ENCODE data around the gene DNAJC5G. TPM values are rescaled to one million over a fixed set of nuclear protein-coding genes. Genes with fewer than 3 reads are reported as not detected.

The DNAJC5G gene
- total RNA-seq, 4 donors from 2014 or later: not detected

DNA sequence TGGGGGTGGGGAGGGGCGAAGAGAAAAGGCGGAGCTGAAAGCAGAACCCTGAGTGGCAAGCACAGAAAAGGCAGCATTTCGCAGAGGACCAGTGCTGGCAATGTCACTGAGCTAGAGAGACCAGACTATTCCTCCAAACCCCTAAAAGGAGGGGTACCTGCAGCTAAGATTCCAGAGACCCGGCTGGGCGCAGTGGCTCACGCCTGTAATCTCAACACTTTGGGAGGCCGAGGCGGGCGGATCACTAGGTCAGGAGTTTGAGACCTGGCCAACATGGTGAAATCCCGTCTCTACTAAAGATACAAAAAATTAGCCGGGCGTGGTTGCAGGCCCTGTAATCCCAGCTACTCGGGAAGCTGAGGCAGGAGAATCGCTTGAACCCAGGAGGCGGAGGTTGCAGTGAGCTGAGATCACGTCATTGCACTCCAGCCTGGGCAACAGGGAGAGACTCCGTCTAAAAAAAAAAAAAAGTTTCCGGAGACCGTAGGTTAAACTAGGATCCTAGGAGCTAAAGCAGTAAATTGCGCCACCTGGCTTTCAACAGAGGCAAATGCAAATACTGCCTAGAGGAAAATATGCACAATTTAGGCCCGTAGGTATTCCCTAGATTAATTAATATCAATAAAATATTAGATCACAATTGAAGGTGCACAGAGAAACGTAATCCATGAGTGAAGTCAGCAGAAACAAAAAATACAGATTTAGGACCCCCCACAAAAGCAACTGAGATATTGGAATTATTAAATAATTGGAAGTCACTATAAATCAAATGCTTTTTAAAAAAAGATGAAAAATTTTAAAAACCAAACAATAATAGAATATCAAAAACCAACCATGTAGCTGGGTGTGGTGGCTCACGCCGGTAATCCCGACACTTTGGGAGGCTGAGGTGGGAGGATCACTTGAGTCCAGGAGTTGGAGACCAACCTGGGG is 28.1 kb downstream of the DNAJC5G start:
- Histone ChIP-seq H3K27me3 (peaks cover 41% of the 10 kb centered on the region), H3K27ac (no peak overlapping the region), H3K36me3 (no peaks in the 10 kb centered on the region)

GRCh38 chr2:27304488-27305240 is 29.4 kb downstream of the DNAJC5G start:
- Histone ChIP-seq H3K27me3 (peaks cover 46% of the 10 kb centered on the region), H3K27ac (no peak overlapping the region), H3K4me3 (no peak overlapping the region), H3K4me1 (peaks cover 24% of the 10 kb centered on the region), H3K9me3 (no peaks in the 10 kb centered on the region), H3K36me3 (peaks cover 3% of the 10 kb centered on the region)
- DNase-seq (ENCODE audit: low spot score in 2 of 2): no peak
- WGBS: 85% methylated on average over 10 of the region's 13 CpGs
- TF ChIP-seq, protein P1, sequence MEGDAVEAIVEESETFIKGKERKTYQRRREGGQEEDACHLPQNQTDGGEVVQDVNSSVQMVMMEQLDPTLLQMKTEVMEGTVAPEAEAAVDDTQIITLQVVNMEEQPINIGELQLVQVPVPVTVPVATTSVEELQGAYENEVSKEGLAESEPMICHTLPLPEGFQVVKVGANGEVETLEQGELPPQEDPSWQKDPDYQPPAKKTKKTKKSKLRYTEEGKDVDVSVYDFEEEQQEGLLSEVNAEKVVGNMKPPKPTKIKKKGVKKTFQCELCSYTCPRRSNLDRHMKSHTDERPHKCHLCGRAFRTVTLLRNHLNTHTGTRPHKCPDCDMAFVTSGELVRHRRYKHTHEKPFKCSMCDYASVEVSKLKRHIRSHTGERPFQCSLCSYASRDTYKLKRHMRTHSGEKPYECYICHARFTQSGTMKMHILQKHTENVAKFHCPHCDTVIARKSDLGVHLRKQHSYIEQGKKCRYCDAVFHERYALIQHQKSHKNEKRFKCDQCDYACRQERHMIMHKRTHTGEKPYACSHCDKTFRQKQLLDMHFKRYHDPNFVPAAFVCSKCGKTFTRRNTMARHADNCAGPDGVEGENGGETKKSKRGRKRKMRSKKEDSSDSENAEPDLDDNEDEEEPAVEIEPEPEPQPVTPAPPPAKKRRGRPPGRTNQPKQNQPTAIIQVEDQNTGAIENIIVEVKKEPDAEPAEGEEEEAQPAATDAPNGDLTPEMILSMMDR (IDR thresholded peaks at IDR 0.05): no peak
- TF ChIP-seq POLR2AphosphoS5 (IDR thresholded peaks at IDR 0.05): no peak

More for the DNA sequence above, 28.1 kb downstream of the DNAJC5G start:
- WGBS: 25% methylated on average over 21 of the region's 25 CpGs
- TF ChIP-seq EP300 (IDR thresholded peaks at IDR 0.05) (no peak), POLR2AphosphoS5 (IDR thresholded peaks at IDR 0.05) (no peak)
- TF ChIP-seq, protein P1 (IDR thresholded peaks at IDR 0.05): peak; percentile 73 to 83
- Histone ChIP-seq H3K4me3 (peak overlapping the region; percentile 34), H3K9me3 (no peaks in the 10 kb centered on the region), H3K4me1 (peaks cover 24% of the 10 kb centered on the region)
- no peak for DNase-seq (ENCODE audit: low spot score in 2 of 2)

DNA sequence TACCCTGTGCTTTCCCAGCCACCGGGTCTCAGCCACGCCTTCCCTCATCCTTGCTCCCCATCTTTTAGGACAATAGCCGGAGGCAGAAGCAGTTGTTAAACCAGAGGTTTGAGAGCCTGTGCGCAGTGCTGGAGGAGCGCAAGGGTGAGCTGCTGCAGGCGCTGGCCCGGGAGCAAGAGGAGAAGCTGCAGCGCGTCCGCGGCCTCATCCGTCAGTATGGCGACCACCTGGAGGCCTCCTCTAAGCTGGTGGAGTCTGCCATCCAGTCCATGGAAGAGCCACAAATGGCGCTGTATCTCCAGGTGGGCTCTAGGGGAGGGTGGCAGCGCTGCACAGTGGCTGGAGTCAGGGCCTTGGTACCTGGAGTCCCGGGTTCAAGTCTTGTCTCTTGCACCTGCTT is 30.3 kb downstream of the DNAJC5G start:
- Histone ChIP-seq H3K4me1 (peaks cover 24% of the 10 kb centered on the region), H3K36me3 (peaks cover 7% of the 10 kb centered on the region), H3K27ac (no peak overlapping the region), H3K9me3 (no peaks in the 10 kb centered on the region), H3K4me3 (no peak overlapping the region), H3K27me3 (peaks cover 46% of the 10 kb centered on the region)
- no peak for DNase-seq (ENCODE audit: low spot score in 2 of 2)
- 98% methylated on average over 5 of the region's 16 CpGs for WGBS
- TF ChIP-seq POLR2A (IDR thresholded peaks at IDR 0.05): no peak
- TF ChIP-seq EP300 (IDR thresholded peaks at IDR 0.05): no peak
- TF ChIP-seq, protein P1 (IDR thresholded peaks at IDR 0.05): no peak
- no peak for TF ChIP-seq POLR2AphosphoS5 (IDR thresholded peaks at IDR 0.05)

DNA sequence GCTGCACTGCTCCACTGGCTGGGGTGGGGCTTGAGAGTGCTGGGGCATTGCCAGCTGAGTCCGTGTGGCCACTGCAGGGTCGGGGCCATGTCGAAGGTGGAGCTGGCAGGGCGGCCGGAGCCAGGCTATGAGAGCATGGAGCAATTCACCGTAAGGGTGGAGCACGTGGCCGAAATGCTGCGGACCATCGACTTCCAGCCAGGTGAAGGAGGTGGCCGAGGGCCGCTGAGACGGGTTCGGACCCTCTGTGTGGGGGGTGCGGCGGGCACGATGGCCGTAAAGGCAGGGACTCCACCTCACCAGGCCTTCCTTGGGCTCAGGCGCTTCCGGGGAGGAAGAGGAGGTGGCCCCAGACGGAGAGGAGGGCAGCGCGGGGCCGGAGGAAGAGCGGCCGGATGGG is 30.9 kb downstream of the DNAJC5G start:
- DNase-seq (ENCODE audit: low spot score in 2 of 2): no peak
- no peak for TF ChIP-seq POLR2AphosphoS5 (IDR thresholded peaks at IDR 0.05)
- TF ChIP-seq, protein P1 (IDR thresholded peaks at IDR 0.05): no peak
- no peak for TF ChIP-seq EP300 (IDR thresholded peaks at IDR 0.05)
- no peak for TF ChIP-seq POLR2A (IDR thresholded peaks at IDR 0.05)
- Histone ChIP-seq H3K27ac (no peak overlapping the region), H3K9me3 (no peaks in the 10 kb centered on the region), H3K27me3 (peaks cover 46% of the 10 kb centered on the region), H3K4me1 (peaks cover 24% of the 10 kb centered on the region), H3K36me3 (peaks cover 7% of the 10 kb centered on the region), H3K4me3 (peak overlapping the region; percentile 18)
- 68% methylated on average over 4 of the region's 26 CpGs for WGBS
